Mesenteric fat pad (tissue), 1 donor: Measurements from ENCODE around the gene PHRF1. TPM values are rescaled to one million over a fixed set of nuclear protein-coding genes. Genes with fewer than 3 reads are reported as not detected.

Experiments
- DNase-seq: peaks from one replicate; pipeline ENCODE4 v3.0.0-alpha.2; 2020; ENCODE audit warnings: low spot score
- total RNA-seq: library from RNA; stranded (reverse); fragmentation: NEBNext Ultra II Directional; extraction: Animal tissue kit (Norgen Biotek cat#: 25700); gene quantifications from one replicate; pipeline ENCODE4 v1.2.1, GENCODE V29; 2021
- donor health status: DM: yes; HTN: yes; CAD: no.

The PHRF1 gene
- total RNA-seq, 1 donor from 2014 or later: 29.3 TPM

DNA sequence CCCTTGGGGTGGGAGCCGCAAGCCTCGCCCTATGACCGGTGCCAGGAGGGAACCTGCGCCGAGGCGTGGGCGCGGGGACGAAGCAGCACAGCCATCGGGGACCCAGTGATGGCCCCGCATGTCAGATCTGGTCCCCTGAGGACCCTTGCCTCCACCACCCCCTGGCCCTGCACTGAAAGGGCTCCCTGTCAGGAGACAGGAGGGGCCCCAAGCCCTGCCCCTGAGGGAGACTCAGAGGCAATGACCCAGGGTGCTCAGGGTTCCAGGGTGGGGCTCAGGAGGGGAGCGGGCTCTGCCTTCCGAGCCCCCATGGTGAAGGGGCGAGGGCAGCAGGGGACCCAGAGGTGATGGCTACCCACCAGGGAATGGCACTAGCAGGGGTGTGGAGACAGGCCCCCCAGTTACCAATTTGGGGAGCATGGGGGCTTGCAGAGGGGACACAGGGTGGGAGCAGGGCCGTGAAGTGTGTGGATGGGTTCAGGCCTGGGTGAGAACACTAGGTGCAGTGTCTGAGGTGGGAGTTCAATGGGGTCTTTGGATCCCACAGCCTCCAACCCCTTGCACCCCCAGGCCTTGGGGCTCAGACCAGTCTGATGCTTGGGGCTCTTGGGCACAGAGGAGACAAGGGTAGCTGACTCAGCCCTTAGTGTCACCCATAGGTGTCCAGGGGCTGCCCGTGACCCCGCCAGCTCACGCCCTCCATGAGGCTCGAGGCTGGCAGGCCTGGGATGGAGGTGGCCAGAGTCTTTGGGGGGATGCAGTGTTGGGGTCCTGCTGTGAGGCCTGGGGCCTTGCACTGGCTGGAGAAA, 38.4 kb upstream of the PHRF1 start:
- DNase-seq: no peak

DNA sequence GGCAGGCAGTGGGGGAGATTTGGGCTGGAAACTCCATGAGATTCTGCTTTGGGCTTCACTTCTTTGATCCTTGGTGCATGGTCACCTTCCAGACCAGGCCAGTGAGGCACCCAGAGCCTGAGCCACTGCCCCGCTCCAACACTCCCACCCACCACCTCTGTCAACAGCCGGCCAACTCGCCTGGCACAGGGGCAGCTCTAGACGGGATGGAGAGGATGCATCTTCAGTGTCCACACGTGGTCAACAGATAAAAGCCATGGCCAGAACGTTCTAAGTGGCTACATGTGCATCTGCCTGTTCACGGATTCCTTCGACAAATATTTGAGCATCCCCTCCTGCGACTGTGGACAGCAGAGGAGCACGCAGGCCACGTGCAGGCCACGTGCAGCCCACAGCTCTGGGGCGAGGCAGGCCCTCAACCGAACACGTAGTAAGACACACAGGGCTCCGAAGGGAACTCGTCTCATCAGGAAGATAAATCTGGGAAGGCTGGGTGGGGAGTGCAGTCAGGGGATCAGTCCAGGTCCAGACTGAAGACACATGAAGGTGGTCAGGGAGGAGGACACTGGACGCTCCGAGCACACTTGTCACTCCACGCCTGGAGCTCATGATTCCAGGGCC, 37.7 kb upstream of the PHRF1 start:
- no peak for DNase-seq

DNA sequence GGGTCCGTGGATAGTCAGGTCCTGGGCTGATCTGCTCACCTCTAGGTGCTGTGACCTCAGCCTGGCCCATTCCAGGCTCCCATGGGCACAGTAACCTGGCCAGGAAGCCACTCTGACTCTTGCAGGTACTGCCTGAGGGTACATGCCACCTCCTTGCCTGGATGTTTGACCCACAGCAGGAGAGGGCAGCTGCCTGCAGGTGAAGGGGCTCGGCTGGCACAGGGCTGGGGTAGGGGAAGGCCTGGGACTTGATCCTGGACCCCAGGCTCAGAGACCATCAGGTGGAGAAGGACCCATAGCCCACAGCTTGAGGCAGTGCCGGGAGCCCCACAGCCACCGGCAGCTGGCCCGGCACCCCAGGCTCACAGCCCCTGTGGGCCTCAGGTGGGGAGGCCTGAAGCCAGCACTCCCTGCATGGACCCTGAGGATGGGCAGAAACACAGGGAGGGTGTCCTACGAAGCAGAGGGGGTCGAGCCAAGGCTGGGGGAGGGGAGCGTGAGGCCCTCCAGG, 36.2 kb upstream of the PHRF1 start:
- DNase-seq: no peak

DNA sequence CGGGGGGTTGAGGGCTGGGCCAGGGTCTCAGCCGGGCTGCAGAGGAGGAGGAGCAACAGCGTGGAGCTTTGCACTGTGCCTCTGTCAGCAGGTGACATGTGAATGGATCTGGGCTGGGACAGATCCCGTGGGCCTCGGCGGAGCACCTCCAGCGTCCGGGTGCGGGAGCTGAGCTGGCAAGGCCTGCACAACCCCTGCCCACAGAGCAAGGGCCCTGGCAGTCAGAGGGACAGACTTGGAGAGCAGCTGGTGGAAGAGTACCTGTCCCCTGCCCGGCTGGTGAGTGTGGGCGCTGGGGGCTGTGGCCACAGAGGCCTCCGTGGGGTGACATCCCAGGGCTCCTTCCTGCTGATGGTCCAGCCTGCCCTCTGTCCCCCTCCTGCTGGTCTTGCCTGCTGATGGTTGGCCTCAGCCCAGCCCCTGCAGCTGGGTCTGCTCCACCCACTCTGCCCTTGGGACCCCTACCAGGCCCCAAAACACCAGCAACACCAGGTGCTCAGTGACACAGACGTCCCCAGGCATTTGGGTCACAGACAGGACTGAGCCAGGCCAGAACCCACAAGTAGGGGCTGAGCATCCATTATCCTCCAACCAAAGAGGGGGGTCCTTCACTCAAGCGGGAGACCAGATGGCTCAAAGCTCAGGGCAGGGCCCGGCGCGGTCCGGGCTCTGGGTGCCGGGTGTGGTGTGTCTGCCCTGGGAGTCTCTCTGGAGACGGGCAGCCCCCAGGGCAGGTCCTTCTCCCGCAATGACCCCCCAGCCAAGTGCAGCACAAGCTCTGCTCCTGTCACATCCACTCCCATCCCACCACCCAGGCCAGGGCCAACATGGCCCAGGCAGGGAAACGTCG, 35.5 kb upstream of the PHRF1 start:
- no peak for DNase-seq

DNA sequence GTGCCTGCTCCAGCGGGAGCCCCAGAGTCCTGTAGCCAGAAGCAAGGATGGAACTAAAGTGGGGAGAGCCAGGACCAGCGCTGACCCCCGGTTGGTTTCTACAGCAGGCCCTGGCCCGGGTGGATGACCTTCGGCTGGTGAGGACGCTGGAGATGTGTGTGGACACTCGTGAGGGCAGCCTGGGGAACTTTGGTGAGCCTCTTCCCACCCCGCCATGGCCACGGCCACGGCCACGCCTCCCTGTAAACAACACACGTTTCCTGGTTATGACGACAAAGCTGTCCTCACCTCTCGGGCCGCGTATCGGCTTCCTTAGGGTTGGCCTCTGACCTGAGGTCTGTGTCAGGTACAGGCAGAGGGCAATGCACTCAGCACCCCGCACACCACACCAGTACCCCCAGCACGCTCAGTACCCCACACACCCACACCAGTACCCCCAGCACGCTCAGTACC, 34.8 kb upstream of the PHRF1 start:
- DNase-seq: no peak

DNA sequence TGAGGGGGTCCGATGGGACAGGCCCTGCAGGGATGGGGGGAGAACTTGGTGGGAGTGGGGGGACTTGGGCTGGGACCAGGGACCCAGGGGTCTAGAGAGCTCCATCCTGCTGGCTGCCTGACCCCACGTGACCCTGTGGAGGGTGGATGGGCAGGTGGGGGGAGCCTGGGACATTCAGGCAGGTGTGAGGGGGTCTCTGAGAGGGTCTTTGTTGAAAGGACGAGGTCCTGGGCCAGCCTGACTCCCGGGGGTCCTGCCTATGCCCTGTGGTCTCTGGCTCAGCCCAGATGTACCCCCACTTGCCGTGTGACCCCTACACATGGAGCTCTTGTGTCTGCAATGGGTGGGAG, 31.5 kb upstream of the PHRF1 start:
- DNase-seq: no peak

DNA sequence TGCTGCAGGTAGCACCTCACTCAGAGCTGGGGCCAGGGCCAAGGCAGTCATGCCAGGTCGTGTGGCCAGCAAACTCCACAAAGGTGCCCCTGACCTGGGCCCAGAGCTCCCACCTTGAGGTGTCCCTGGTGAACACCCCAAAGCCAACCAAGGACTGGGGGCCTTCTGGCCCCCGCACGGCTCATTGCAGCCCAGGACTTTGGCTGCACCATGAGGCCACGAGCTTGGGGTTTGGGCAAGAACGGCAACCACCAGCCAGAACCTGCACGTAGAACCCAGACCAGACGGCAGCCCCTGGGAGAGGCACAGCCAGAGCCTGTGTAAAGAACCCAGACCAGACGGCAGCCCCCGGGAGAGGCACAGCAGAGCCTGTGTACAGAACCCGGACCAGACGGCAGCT, 31.1 kb upstream of the PHRF1 start:
- no peak for DNase-seq

DNA sequence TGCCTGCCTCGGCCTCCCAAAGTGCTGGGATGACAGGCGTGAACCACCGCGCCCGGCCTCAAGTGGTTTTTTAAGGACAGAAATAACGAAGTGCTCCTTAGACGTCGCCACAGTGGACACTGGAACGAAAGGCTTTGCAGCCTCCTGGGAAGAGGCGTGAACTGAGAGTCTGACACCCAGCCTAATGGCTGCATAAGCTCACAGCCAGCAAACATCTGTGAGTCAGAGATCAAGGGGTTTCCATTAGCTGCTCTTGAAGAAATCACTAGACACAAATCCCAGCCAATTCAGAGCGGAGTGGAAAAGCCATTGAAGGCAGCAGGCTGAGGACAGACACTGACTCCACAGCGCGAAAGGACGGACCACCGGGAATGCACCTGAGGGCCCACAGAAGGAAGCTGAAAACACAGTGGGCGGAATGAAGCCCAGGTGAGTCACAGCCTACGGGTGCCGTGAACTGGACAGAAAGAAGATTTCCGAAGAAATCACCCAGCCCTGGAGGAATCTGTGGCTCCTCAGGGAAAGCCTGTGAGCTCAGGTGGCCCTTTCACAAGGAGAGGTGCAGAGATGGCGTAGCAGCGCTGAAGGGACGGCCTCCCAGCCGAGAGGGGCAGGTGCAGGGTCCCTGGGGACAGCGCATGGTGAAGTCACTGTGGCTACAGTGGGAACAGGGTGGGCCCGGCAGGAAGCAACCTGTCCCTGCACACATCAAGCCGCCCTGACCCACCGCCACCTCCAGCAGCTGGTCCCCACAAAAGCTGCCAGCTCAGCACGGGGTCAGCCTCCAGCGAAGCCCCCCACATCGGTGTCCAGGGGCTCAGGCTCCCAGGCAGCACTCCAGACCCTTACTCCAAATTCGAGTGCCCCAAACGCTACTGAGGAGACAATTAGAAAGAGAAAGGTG, 27.3 kb upstream of the PHRF1 start:
- no peak for DNase-seq

DNA sequence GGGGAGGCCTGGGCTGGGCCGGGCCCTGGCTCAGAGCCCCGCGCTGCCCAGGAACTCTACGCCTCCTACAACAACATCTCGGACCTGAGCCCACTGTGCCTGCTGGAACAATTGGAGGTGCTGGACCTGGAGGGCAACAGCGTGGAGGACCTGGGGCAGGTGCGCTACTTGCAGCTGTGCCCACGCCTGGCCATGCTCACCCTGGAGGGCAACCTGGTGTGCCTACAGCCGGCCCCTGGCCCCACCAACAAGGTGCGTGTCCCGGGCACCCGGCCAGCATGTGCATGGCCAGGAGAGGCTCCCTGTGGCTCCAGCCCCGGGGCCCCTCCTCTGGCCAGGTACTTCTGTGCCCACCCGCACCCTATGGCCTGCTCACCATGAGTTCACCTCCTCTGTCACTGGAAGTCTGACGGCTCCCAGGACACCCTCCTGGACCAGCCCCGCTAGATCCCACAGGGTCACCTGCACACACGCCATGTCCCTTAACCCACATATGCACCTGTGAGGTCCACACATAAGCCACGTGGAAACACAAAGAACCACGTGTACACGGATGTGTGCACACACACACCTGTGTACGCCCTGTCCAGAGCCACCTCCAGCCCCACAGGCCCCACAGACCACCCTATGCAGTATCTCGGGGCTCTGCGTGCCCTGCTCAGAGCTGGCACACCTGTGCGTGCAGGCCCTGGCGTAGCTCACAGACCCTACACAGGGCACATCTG, 26.1 kb upstream of the PHRF1 start:
- no peak for DNase-seq

DNA sequence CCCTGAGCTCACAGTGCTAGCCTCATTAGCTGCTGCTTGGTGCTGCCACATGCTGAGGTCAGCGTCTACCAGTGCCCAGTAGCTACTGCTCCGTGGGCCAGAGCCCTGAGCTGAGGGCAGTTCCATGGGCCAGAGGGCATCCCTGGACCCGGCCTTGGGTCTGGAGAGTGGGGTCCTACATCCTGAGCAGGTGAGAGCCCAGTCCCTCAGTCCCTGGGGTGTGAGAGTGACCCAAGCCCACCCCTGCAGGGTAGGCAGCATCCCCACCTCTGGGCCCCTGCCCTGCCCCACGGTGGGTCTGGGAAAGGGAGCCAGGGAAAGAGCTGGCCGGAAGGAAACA, 25.6 kb upstream of the PHRF1 start:
- no peak for DNase-seq

DNA sequence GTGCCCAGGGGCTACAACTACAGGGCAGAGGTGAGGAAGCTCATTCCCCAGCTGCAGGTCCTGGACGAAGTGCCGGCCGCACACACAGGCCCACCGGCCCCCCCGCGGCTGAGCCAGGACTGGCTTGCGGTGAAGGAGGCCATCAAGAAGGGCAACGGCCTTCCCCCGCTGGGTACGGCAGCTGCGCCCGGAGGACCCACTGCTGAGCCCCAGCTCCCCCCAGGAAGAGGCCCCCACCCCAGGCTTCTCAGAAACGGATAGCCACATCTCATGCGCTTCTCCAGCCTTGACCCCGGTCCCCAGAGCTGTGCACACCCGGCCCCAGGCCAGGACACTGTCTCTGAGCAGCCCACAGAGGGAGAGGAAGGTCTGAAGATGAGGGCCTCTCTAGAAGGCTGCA, 25.1 kb upstream of the PHRF1 start:
- DNase-seq: no peak

DNA sequence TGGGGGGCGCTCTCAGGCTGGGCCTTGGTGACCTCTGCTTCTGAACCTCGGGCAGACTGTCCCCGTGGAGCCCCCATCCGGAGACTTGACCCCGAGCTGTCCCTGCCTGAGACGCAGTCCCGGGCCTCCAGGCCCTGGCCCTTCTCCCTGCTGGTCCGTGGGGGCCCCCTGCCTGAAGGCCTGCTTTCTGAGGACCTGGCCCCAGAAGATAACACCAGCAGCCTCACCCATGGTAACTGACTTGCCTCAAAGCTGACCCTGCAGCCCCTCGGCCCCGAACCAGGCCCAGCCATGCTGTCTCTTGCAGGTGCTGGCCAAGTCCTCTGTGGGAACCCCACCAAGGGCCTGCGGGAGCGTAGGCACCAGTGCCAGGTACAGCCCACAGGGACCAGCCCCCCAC, 24.7 kb upstream of the PHRF1 start:
- DNase-seq: no peak

DNA sequence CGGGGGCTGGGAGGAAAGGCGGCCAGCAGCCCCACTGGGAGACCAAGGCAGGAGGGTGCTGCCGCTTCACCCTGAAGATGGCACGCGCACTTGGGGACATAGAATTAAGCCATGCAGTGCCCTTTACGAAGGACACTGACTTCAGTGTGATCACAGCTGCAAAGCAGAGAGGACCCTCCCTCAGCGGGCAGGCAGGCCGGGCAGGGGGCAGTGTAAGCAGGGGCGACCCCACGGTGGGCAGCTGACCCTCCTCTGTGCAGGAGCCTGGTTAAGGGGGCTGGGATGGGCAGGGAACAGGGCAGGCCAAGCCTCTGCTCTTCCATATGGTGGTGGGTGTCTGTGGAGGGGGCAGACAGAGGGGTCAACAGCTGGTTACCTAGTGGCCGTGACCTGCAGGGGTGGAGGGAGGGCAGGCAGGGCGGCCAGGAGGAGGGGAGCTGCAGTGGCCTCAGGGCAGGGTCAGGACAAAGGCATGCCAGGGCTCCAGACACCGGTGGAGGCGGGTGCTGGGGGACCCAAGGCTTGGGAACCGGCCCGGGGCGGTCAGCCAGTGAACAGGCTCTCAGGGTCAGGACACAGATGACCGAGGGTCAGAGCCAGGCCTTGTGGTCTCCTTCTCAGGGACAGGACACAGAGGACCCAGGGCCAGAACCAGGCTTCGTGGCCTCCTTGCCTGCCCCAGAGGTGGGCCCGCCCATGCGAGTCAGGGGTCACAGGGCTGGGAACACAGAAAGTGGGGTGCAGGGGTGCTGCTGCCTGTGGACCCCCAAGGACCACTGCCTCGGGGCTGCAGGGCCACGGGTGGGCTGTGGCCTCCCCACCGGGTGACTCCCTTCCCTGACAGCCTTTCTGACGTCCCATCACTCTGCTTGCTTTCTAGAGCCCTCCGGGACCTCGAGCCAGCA, 22.9 kb upstream of the PHRF1 start:
- DNase-seq: no peak

DNA sequence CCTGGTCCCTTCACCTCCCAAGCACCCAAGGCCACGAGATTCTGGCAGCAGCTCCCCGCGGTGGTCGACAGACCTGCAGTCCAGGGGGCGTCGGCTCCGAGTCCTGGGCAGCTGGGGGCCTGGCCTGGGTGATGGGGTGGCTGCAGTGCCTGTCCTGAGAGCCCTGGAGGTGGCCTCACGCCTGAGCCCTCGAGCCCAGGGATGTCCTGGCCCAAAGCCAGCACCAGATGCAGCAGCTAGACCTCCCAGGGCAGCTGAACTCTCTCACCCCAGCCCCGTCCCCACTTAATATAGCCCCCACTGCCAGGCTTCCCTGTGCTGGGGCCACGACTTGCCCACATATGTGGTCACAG, 22.3 kb upstream of the PHRF1 start:
- DNase-seq: no peak

DNA sequence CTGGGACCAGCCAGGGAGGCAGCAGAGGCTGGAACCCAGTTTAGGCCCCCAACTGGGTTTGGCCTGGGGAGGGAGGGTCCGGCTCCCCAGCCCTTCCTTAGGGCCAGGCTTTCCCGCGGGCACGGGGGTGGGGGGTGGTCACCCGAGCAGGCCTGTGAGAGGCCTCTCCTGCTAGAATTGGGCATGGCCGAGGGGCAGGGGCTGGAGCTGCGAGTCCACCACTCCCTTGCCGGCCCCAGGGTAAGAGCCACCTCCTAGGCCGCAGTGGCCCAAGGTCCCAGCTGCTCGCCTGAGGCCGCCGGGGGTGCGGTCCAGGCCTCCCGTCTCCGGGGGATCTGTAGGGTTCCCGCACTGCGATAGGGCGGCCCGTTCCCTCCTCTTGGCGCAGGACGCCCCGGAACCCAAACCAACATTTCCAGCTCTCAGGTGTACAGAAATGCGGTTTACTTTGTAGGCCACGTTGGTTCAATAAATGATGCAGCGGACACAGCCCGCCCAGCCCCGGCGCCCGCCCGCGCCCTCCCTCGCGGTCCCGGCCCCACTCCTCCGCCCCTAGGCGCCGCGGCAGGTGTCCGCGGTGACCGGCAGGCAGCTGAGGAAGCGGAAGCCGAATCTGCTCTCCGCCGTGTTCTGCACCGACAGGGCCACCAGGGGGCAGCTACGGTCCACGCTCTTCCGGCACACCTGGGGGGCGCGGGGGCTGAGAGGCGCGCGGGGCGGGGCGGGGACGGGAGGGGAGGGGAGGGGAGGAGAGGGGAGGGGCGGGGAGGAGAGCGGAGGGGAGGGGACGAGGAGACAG, 21.6 kb upstream of the PHRF1 start:
- DNase-seq: no peak

DNA sequence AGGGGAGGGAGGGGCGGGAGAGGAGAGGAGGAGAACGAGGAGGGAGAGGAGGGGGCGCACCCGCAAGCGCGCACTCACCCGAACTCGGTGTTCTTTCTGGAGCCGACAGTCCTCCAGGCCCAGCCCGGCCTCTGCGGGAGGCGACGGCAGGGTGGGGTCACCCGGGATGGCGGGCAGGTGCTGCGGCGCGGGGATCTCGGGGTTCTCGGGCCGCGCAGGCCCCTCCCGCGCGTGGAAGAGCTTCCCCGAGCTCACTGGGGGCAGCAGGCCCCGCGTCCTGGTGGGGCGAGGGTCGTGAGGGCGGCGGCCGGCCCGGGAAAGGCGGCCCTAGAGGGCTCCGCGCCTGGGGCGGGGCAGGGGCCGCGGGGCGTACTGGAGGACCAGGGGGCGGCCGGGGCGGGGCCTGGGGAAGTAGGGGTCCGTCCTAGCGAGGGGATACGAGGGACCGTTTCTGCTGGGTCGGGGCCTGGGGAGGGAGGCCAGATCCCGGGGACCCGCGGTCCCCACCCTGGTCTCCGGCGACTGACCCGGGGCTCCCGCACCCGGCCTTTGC, 21.0 kb upstream of the PHRF1 start:
- no peak for DNase-seq

DNA sequence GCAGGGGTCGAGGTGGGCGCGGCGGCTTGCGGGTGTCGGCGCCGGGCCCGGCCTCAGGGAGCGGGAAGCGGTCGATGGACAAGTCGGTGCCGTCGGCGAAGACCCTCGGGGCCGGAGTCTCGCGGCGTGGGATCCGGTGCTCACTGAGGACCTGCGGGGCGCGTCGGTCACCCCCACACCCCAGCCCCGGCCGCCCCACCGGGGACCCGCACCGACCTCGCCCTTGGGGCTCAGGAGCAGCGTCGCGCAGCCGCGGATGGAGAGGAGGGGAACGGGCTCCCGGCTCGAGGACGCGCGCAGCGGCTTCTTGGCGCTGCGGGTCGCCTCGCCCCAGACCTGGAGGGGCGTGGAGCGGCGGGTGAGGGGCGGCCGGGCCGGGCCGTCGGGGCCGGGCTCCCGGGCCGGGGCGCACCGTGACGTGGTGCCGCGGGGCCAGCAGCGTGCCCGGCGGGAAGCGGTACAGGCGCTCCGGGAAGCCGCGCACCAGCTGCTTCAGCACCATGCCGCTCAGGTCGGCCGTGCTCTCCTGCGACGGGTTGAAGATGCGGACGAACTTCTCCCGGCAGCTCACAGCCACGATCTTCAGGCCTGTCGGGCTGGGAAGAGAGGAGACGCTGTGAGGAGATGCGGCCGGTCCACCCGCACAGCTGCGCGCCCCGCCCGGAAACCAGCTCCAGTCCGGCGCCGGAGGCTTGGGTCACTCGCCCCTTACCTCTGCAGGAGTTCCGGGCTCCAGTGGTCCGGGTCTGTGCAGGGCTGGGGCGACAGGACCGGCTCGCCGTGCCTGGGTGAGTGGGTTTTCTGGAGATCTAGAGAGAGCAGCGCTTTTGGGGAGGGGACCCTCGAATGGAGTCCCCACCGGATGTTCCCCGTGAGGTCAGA, 20.2 kb upstream of the PHRF1 start:
- DNase-seq: no peak
